MCF 10A (cell line): ENCODE results near the gene PLVAP. TPM values are rescaled to one million over a fixed set of nuclear protein-coding genes. Genes with fewer than 3 reads are reported as not detected.

Experiments
- BruUV-seq: library from RNA; stranded (reverse); fragments of 400-500 nt; replicated peaks from 2 replicates; lab custom pipeline; 2021; lab: Mats Ljungman, UMichigan
- CTCF ChIA-PET: fragments of 300-600 bp; sonication (Branson Sonifier 250); formaldehyde crosslinking; extraction: SDS; loops from one replicate; lab custom pipeline; 2021; ENCODE audit warnings: antibody characterized with exemption, inconsistent platforms; lab: Yijun Ruan, JAX
- POLR2A ChIA-PET: fragments of 300-600, 350-650 bp; sonication (Branson Sonifier 250); formaldehyde crosslinking; extraction: SDS; loops from one replicate; lab custom pipeline; 2020; ENCODE audit warnings: antibody characterized with exemption, inconsistent platforms; lab: Yijun Ruan, JAX
- DNase-seq: peaks from one replicate; pipeline ENCODE4 v3.0.0-alpha.2; 2018; ENCODE audit not compliant: unreplicated experiment
- H3K27ac Mint-ChIP-seq: one replicate; pipeline ENCODE4 v1.8.0; 2022; ENCODE audit warnings: mild to moderate bottlenecking, low read depth, mixed read lengths; ENCODE audit not compliant: unreplicated experiment
- H3K27me3 Mint-ChIP-seq: one replicate; pipeline ENCODE4 v1.8.0; 2022; ENCODE audit warnings: mixed read lengths; ENCODE audit not compliant: insufficient read depth, unreplicated experiment
- H3K36me3 Mint-ChIP-seq: one replicate; pipeline ENCODE4 v1.8.0; 2022; ENCODE audit warnings: mild to moderate bottlenecking, moderate library complexity, mixed read lengths; ENCODE audit not compliant: insufficient read depth, unreplicated experiment
- H3K4me1 Mint-ChIP-seq: one replicate; pipeline ENCODE4 v1.8.0; 2022; ENCODE audit warnings: mixed read lengths; ENCODE audit not compliant: insufficient read depth, unreplicated experiment
- H3K4me3 Mint-ChIP-seq: one replicate; pipeline ENCODE4 v1.8.0; 2022; ENCODE audit warnings: mild to moderate bottlenecking, moderate library complexity, mixed read lengths; ENCODE audit not compliant: unreplicated experiment
- H3K9me3 Mint-ChIP-seq: one replicate; pipeline ENCODE4 v1.8.0; 2022; ENCODE audit warnings: mixed read lengths; ENCODE audit not compliant: unreplicated experiment
- intact Hi-C: fragments of 100-400 bp; cut with micrococcal nuclease; formaldehyde crosslinking; loops from 2 replicates; pipeline ENCODE4 v1.14.1; 2022
- total RNA-seq: library from RNA; stranded (reverse); gene quantifications from 2 replicates; pipeline ENCODE4 v1.2.3, GENCODE V29; 2022
- TF ChIP-seq, protein P1 (sequence below): fragments of 200-600 bp; IDR thresholded peaks from one replicate; pipeline ENCODE4 v1.8.0; 2022; ENCODE audit warnings: antibody characterized with exemption, mild to moderate bottlenecking; ENCODE audit not compliant: unreplicated experiment

PLVAP gene
- total RNA-seq, 1 experiment from 2014 or later: not detected

DNA sequence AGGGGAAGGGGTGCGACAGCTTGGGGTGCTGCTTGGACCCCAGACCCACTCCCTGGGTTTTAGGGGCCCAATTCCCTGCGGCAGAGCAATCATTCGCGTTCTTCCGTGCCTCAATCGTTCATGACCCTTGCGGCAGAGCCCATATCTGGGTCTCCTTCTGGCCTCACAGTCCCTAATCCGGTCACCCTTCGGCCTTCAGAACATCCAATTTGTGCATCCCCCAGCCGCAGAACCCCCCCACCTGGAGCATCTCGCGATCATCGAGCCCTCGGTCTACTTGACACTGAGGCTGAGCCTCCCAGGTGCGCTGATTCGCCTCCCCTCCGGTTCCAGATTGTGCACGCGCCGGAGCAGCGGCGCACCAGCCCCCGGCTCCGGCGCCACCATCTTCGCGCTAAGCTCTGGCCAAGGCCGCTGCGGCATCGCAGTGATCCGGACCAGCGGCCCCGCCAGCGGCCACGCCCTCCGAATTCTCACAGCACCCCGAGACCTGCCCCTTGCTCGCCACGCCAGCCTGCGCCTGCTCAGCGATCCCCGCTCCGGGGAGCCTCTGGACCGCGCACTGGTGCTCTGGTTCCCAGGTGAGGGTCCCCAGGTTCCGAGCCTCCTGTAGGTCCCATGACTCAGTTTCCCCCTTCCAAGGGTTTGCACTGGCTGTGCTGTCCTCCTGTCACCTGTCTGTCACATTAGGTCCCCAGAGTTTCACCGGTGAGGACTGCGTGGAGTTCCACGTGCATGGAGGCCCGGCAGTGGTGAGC lies 39.3 kb downstream of the PLVAP start:
- TF ChIP-seq, protein P1, sequence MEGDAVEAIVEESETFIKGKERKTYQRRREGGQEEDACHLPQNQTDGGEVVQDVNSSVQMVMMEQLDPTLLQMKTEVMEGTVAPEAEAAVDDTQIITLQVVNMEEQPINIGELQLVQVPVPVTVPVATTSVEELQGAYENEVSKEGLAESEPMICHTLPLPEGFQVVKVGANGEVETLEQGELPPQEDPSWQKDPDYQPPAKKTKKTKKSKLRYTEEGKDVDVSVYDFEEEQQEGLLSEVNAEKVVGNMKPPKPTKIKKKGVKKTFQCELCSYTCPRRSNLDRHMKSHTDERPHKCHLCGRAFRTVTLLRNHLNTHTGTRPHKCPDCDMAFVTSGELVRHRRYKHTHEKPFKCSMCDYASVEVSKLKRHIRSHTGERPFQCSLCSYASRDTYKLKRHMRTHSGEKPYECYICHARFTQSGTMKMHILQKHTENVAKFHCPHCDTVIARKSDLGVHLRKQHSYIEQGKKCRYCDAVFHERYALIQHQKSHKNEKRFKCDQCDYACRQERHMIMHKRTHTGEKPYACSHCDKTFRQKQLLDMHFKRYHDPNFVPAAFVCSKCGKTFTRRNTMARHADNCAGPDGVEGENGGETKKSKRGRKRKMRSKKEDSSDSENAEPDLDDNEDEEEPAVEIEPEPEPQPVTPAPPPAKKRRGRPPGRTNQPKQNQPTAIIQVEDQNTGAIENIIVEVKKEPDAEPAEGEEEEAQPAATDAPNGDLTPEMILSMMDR: no peak
- no peaks in the 10 kb centered on the region for H3K9me3 Mint-ChIP-seq
- H3K27ac Mint-ChIP-seq: peak overlapping the region; percentile 93
- no TSS peak for BruUV-seq
- H3K4me1 Mint-ChIP-seq: peaks cover 15% of the 10 kb centered on the region
- intact Hi-C loops: no loop called here
- H3K4me3 Mint-ChIP-seq: peak overlapping the region; percentile 98
- peaks cover 22% of the 10 kb centered on the region for H3K36me3 Mint-ChIP-seq
- ChIA-PET POLR2A (interaction anchor here (0.6 to 10.1 kb wide), 7 partner anchors 13 to 595 kb away, joined by 3 to 152 read pairs (median 4); partner anchors contain the start of genes ABHD8, CCDC124, DDA1 and MRPL34), CTCF (interaction anchor here (0.5 to 1.0 kb wide), 3 partner anchors 33 to 575 kb away, joined by 3 read pairs; no protein-coding TSS in a partner anchor)
- peak; percentile 37 for DNase-seq
- H3K27me3 Mint-ChIP-seq: no peaks in the 10 kb centered on the region

- peak within 1 kb of the TSS; percentile 98 for H3K4me3 Mint-ChIP-seq
- CTCF ChIA-PET: interaction anchor here (0.5 to 1.3 kb wide), 4 partner anchors 32 to 576 kb away, joined by 3 to 4 read pairs (median 3); partner anchors contain the start of gene MRPL34
- H3K9me3 Mint-ChIP-seq: no peaks in the 10 kb centered on the region
- H3K27ac Mint-ChIP-seq: peak within 1 kb of the TSS; percentile 93
- DNase-seq: peak; percentile 99
- BruUV-seq: TSS peak; percentile 60
- TF ChIP-seq, protein P1: no peak
- H3K36me3 Mint-ChIP-seq: peaks cover 15% of the 10 kb centered on the region
- POLR2A ChIA-PET: interaction anchor here (0.6 to 10.1 kb wide), 12 partner anchors 11 to 595 kb away, joined by 3 to 152 read pairs (median 4); partner anchors contain the start of genes ABHD8, BABAM1, CCDC124 and DDA1
- no peaks in the 10 kb centered on the region for H3K27me3 Mint-ChIP-seq
- intact Hi-C loops: no loop called here
- peaks cover 15% of the 10 kb centered on the region for H3K4me1 Mint-ChIP-seq
These were observed 40.1 kb downstream of the PLVAP start, which contains the start of gene GTPBP3 for GRCh38 chr19:17336872-17337674. Gene GTPBP3 (plus strand): TSS chr19:17337553. CDS start chr19:17337612, 59 bp downstream.

DNA sequence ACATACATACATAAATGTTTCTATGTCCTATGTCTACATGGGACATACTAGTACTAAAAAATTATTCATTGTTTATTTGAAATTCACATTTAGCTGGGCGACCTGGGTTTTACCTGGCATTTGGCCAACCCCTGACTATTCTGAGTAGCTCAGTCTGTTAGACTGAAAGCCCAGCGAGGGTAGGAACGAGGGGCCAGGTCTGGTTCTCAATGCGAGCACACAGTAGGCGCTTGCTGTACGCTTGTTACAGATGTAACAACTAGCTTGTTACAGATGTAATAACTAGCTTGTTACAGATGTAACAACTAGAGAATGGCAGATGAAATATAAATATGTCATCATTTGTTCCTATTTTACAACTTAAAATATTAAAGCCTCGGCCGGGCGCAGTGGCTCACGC lies 41.6 kb downstream of the PLVAP start:
- Mint-ChIP-seq H3K9me3 (no peaks in the 10 kb centered on the region), H3K27ac (no peak overlapping the region), H3K4me1 (peaks cover 15% of the 10 kb centered on the region), H3K36me3 (peaks cover 15% of the 10 kb centered on the region), H3K27me3 (no peaks in the 10 kb centered on the region), H3K4me3 (peak overlapping the region; percentile 79)
- TF ChIP-seq, protein P1: no peak
- intact Hi-C loops: no loop called here
- BruUV-seq: no TSS peak
- DNase-seq: no peak
- CTCF ChIA-PET: interaction anchor here (0.6 to 1.4 kb wide), 8 partner anchors 11 to 74 kb away, joined by 3 to 5 read pairs (median 4); partner anchors contain the start of gene MRPL34
- POLR2A ChIA-PET: interaction anchor here (0.7 to 10.1 kb wide), 9 partner anchors 9 to 592 kb away, joined by 3 to 152 read pairs (median 5); partner anchors contain the start of genes ABHD8, DDA1, MRPL34 and MVB12A
